HCT116 (cell line): ENCODE results near the gene STXBP5. TPM values are rescaled to one million over a fixed set of nuclear protein-coding genes. Genes with fewer than 3 reads are reported as not detected.

ENCODE experiments used
- ATAC-seq: fragments of 200-7000 bp; cut with Tn5 transposase; 2 replicates; pipeline ENCODE4 v1.9.1; 2020; ENCODE audit warnings: mild to moderate bottlenecking, moderate library complexity
- BruUV-seq: library from RNA; stranded (reverse); fragments of 400-500 nt; replicated peaks from 2 replicates; lab custom pipeline; 2021; lab: Mats Ljungman, UMichigan
- CTCF ChIA-PET: fragments of 300-600 bp; sonication (Branson Sonifier 250); formaldehyde crosslinking; loops from one replicate; lab custom pipeline; 2021; ENCODE audit warnings: antibody characterized with exemption; lab: Charles Lee
- POLR2A ChIA-PET: fragments of 300-600, 350-600 bp; sonication (Branson Sonifier 250); formaldehyde crosslinking; loops from one replicate; lab custom pipeline; 2021; ENCODE audit warnings: antibody characterized with exemption; lab: Charles Lee
- RAD21 ChIA-PET, 2 experiments: fragments of 300-600 bp; sonication (Branson Sonifier 250); formaldehyde crosslinking; loops; one replicate each; lab custom pipeline; 2023; ENCODE audit warnings: low total read pairs in 2 of 2; ENCODE audit not compliant: uncharacterized antibody in 2 of 2, unreplicated experiment in 2 of 2, low non-redundant PET in 1 of 2; lab: Charles Lee
- DNase-seq: peaks from one replicate; pipeline ENCODE4 v3.0.0-alpha.2; 2010; ENCODE audit warnings: low read depth, low spot score
- H2AFZ ChIP-seq: fragments of 200-600 bp; shearing (Covaris generic), sonication (generic); 2 replicates; pipeline ENCODE4 v1.6.1; 2017; ENCODE audit warnings: low read depth, mixed run types, mixed read lengths, antibody characterized with exemption, low read length; ENCODE audit not compliant: poor library complexity, severe bottlenecking
- H3K27ac ChIP-seq: 2 replicates; pipeline ENCODE4 v1.5.1; 2012; ENCODE audit warnings: low read depth, low read length
- H3K27me3 ChIP-seq: fragments of 200-600 bp; sonication (generic); 2 replicates; pipeline ENCODE4 v1.6.1; 2016; ENCODE audit warnings: mixed run types, low read length, mixed read lengths; ENCODE audit not compliant: insufficient read depth
- H3K36me3 ChIP-seq, 2 experiments: fragments of 200-500 bp in 1 of 2; fragments of 200-600 bp in 1 of 2; sonication (Bioruptor generic) in 1 of 2; sonication (generic) in 1 of 2; 2 replicates each; pipeline versions ENCODE4 v1.5.1 to v1.6.1; 2014 to 2016; ENCODE audit warnings: low read length in 2 of 2, inconsistent platforms in 1 of 2, mixed read lengths in 1 of 2, mixed run types in 1 of 2; ENCODE audit not compliant: insufficient read depth in 2 of 2, control insufficient read depth in 1 of 2
- H3K4me1 ChIP-seq, 2 experiments: fragments of 200-600 bp in 1 of 2; sonication (generic) in 1 of 2; 2 replicates each; pipeline versions ENCODE4 v1.5.1 to v1.6.1; 2012 to 2017; ENCODE audit warnings: low read length in 2 of 2, inconsistent platforms in 1 of 2, mild to moderate bottlenecking in 1 of 2, mixed read lengths in 1 of 2, mixed run types in 1 of 2, moderate library complexity in 1 of 2; ENCODE audit not compliant: insufficient read depth in 2 of 2, control insufficient read depth in 1 of 2
- H3K4me2 ChIP-seq: fragments of 200-600 bp; sonication (generic); 2 replicates; pipeline ENCODE4 v1.6.1; 2017; ENCODE audit warnings: mixed run types, low read length, mixed read lengths
- H3K4me3 ChIP-seq, 2 experiments: fragments of 200-600 bp in 1 of 2; sonication (generic) in 1 of 2; replicated peaks in 1 of 2; 2 replicates each; pipeline ENCODE4 v1.5.1; 2011 to 2016; ENCODE audit warnings: low read length in 2 of 2, control low read depth in 1 of 2, low read depth in 1 of 2, mild to moderate bottlenecking in 1 of 2, mixed read lengths in 1 of 2, mixed run types in 1 of 2
- H3K79me2 ChIP-seq: fragments of 200-600 bp; sonication (generic); 2 replicates; pipeline ENCODE4 v1.6.1; 2017; ENCODE audit warnings: mild to moderate bottlenecking, mixed run types, low read length, moderate library complexity, mixed read lengths; ENCODE audit not compliant: insufficient read depth
- H3K9ac ChIP-seq: fragments of 200-600 bp; sonication (generic); 2 replicates; pipeline ENCODE4 v1.6.1; 2016; ENCODE audit warnings: low read length, mixed read lengths
- H3K9me2 ChIP-seq: fragments of 200-600 bp; sonication (generic), shearing (Covaris generic); 2 replicates; pipeline ENCODE4 v1.6.1; 2017; ENCODE audit warnings: mixed run types, mild to moderate bottlenecking, moderate library complexity; ENCODE audit not compliant: insufficient read depth
- H3K9me3 ChIP-seq, 2 experiments: fragments of 200-500 bp in 1 of 2; fragments of 200-600 bp in 1 of 2; sonication (Bioruptor generic) in 1 of 2; sonication (generic) in 1 of 2; 2 replicates each; pipeline ENCODE4 v1.6.1; 2014 to 2017; ENCODE audit warnings: low read length in 2 of 2, mixed read lengths in 2 of 2, inconsistent platforms in 1 of 2, low read depth in 1 of 2, mild to moderate bottlenecking in 1 of 2, mixed run types in 1 of 2, moderate library complexity in 1 of 2; ENCODE audit not compliant: control insufficient read depth in 1 of 2, insufficient read depth in 1 of 2
- H4K20me1 ChIP-seq: fragments of 200-600 bp; sonication (generic), shearing (Covaris generic); 2 replicates; pipeline ENCODE4 v1.6.1; 2017; ENCODE audit warnings: mixed run types, mild to moderate bottlenecking, moderate library complexity; ENCODE audit not compliant: insufficient read depth
- ATF3 ChIP-seq: IDR thresholded peaks from 2 replicates; pipeline ENCODE4 v1.6.1; 2012
- CBX3 ChIP-seq: IDR thresholded peaks from 2 replicates; pipeline ENCODE4 v1.6.1; 2012; ENCODE audit warnings: low read depth
- CEBPB ChIP-seq: IDR thresholded peaks from 2 replicates; pipeline ENCODE4 v1.6.1; 2012; ENCODE audit warnings: low read depth
- EZH2 ChIP-seq: fragments of 200-600 bp; sonication (generic); IDR thresholded peaks from 2 replicates; pipeline ENCODE4 v1.6.1; 2017; ENCODE audit warnings: antibody characterized with exemption, mixed run types
- FOSL1 ChIP-seq: IDR thresholded peaks from 2 replicates; pipeline ENCODE4 v1.6.1; 2012; ENCODE audit warnings: low read depth
- POLR2A ChIP-seq: IDR thresholded peaks from 2 replicates; pipeline ENCODE4 v1.7.0; 2011; ENCODE audit warnings: borderline replicate concordance; ENCODE audit not compliant: insufficient read depth, insufficient read length; ENCODE audit errors: extremely low read depth
- RAD21 ChIP-seq: IDR thresholded peaks from 2 replicates; pipeline ENCODE4 v1.6.1; 2012; ENCODE audit warnings: low read depth, mild to moderate bottlenecking
- REST ChIP-seq: IDR thresholded peaks from 2 replicates; pipeline ENCODE4 v1.6.1; 2012; ENCODE audit warnings: low read depth
- SIN3A ChIP-seq: IDR thresholded peaks from 2 replicates; pipeline ENCODE4 v1.6.1; 2012; ENCODE audit warnings: low read depth
- SP1 ChIP-seq: IDR thresholded peaks from 2 replicates; pipeline ENCODE4 v1.6.1; 2012; ENCODE audit warnings: low read depth
- SRF ChIP-seq: IDR thresholded peaks from 2 replicates; pipeline ENCODE4 v1.6.1; 2012; ENCODE audit warnings: low read depth
- TCF7L2 ChIP-seq: IDR thresholded peaks from 2 replicates; pipeline ENCODE4 v1.7.0; 2011; ENCODE audit warnings: borderline replicate concordance, inconsistent platforms; ENCODE audit not compliant: insufficient read depth, insufficient read length; ENCODE audit errors: extremely low read depth
- YY1 ChIP-seq: IDR thresholded peaks from 2 replicates; pipeline ENCODE4 v1.6.1; 2011; ENCODE audit warnings: low read length, low read depth, moderate library complexity, mild to moderate bottlenecking; ENCODE audit not compliant: insufficient replicate concordance; ENCODE audit errors: extremely low read depth
- ZFX ChIP-seq: fragments of 450-650 bp; IDR thresholded peaks from 2 replicates; pipeline ENCODE4 v1.6.1; 2017
- ZNF274 ChIP-seq: fragments of 200-500 bp; sonication (Bioruptor generic); IDR thresholded peaks from 2 replicates; pipeline ENCODE4 v1.6.1; 2014; ENCODE audit warnings: mild to moderate bottlenecking, low read depth, low read length, inconsistent platforms
- intact Hi-C: fragments of 100-400 bp; cut with micrococcal nuclease; formaldehyde crosslinking; loops from 2 replicates; pipeline ENCODE4 v1.10.0; 2022
- total RNA-seq: library from RNA; stranded (reverse); gene quantifications from one replicate; pipeline ENCODE4 v1.2.1, GENCODE V29; 2021; ENCODE audit not compliant: unreplicated experiment
- TF ChIP-seq, protein P1 (sequence below), 3 experiments: fragments of 200-600 bp in 1 of 3; sonication (generic) in 1 of 3; IDR thresholded peaks in 2 of 3; conservative IDR thresholded peaks in 1 of 3; 2 replicates each; pipeline ENCODE4 v1.5.1; 2012 to 2017; ENCODE audit warnings: low read depth in 2 of 3, low read length in 2 of 3, antibody characterized with exemption in 1 of 3, borderline replicate concordance in 1 of 3, control low read depth in 1 of 3, mild to moderate bottlenecking in 1 of 3, mixed read lengths in 1 of 3, mixed run types in 1 of 3, moderate library complexity in 1 of 3; ENCODE audit not compliant: insufficient read depth in 1 of 3

The STXBP5 gene
- total RNA-seq, 1 experiment from 2014 or later: 12.6 TPM

GRCh38 chr6:147337921-147338320 is 133.7 kb downstream of the STXBP5 start:
- RAD21 ChIA-PET: no interaction called here
- no TSS peak for BruUV-seq

DNA sequence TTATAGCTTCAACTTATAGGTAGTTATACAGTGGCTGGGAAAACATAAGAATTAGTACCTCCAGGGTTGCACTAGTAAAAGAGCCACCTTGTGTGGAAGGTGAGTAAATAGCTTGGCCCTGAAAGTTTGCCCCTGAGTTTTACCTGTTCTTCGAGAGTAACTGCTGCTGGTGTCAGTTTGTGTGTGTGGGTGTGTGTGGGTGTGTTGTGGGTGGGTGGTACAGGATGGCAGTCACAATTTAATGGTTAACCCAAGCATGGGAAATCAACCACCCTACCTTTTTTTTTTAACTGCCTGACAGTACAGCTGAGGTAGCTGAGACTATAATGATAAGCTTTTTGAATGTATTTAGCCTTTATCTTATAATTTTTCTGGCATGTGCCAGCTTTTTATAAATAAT is 137.3 kb downstream of the STXBP5 start:
- no peak for ATAC-seq
- RAD21 ChIA-PET: no interaction called here
- TF ChIP-seq ZNF274: no peak
- no peak for TF ChIP-seq SP1
- no peak for TF ChIP-seq ATF3
- TF ChIP-seq POLR2A: no peak
- TF ChIP-seq SRF: no peak
- TF ChIP-seq RAD21: no peak
- TF ChIP-seq SIN3A: no peak
- TF ChIP-seq ZFX: no peak
- TF ChIP-seq YY1: no peak
- no peak for TF ChIP-seq TCF7L2
- no peak for TF ChIP-seq EZH2
- TF ChIP-seq CBX3: no peak
- TF ChIP-seq, protein P1, sequence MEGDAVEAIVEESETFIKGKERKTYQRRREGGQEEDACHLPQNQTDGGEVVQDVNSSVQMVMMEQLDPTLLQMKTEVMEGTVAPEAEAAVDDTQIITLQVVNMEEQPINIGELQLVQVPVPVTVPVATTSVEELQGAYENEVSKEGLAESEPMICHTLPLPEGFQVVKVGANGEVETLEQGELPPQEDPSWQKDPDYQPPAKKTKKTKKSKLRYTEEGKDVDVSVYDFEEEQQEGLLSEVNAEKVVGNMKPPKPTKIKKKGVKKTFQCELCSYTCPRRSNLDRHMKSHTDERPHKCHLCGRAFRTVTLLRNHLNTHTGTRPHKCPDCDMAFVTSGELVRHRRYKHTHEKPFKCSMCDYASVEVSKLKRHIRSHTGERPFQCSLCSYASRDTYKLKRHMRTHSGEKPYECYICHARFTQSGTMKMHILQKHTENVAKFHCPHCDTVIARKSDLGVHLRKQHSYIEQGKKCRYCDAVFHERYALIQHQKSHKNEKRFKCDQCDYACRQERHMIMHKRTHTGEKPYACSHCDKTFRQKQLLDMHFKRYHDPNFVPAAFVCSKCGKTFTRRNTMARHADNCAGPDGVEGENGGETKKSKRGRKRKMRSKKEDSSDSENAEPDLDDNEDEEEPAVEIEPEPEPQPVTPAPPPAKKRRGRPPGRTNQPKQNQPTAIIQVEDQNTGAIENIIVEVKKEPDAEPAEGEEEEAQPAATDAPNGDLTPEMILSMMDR (IDR thresholded peaks at IDR 0.05 in 2 of 3, conservative IDR thresholded peaks at IDR 0.05 in 1 of 3; ENCODE audit: borderline replicate concordance in 1 of 3, insufficient read depth in 1 of 3, low read depth in 2 of 3, low read length in 2 of 3): no peak
- TF ChIP-seq REST: no peak
- TF ChIP-seq FOSL1: no peak
- TF ChIP-seq CEBPB: no peak

More at GRCh38 chr6:147337921-147338320, 133.7 kb downstream of the STXBP5 start:
- ChIA-PET CTCF (no interaction called here), POLR2A (no interaction called here)
- H3K4me1 ChIP-seq: no peaks in the 10 kb centered on the region
- ATAC-seq: no peak
- no peaks in the 10 kb centered on the region for H3K79me2 ChIP-seq
- no peak overlapping the region for H2AFZ ChIP-seq
- no peak overlapping the region for H3K4me2 ChIP-seq
- H3K9me2 ChIP-seq: no peaks in the 10 kb centered on the region
- no peaks in the 10 kb centered on the region for H3K27me3 ChIP-seq
- H3K4me3 ChIP-seq: no peak overlapping the region
- no peak for TF ChIP-seq SRF
- no peak overlapping the region for H3K9ac ChIP-seq
- H4K20me1 ChIP-seq: no peaks in the 10 kb centered on the region
- H3K36me3 ChIP-seq: no peaks in the 10 kb centered on the region
- DNase-seq: no peak
- intact Hi-C loops: no loop called here
- no peak overlapping the region for H3K27ac ChIP-seq
- no peaks in the 10 kb centered on the region for H3K9me3 ChIP-seq

More for the DNA sequence above, 137.3 kb downstream of the STXBP5 start:
- Histone ChIP-seq H3K4me2 (no peak overlapping the region), H3K9me2 (no peaks in the 10 kb centered on the region), H2AFZ (no peak overlapping the region), H3K36me3 (no peaks in the 10 kb centered on the region), H3K9me3 (no peaks in the 10 kb centered on the region), H3K4me1 (no peaks in the 10 kb centered on the region), H3K9ac (no peak overlapping the region), H4K20me1 (no peaks in the 10 kb centered on the region), H3K27me3 (no peaks in the 10 kb centered on the region), H3K4me3 (no peak overlapping the region), H3K27ac (no peak overlapping the region), H3K79me2 (no peaks in the 10 kb centered on the region)
- no TSS peak for BruUV-seq
- ChIA-PET POLR2A (no interaction called here), CTCF (no interaction called here)
- DNase-seq: no peak
- intact Hi-C loops: no loop called here
